ENCODE data around the gene TRIOBP.

GRCh38 chr22:37675930-37676735 lies 20.7 kb upstream of the TRIOBP start:
- no peak for TF ChIP-seq CTCF (IDR thresholded peaks at IDR 0.05)
- TF ChIP-seq POLR2AphosphoS5 (IDR thresholded peaks at IDR 0.05) = no peak
